Mammary epithelial cell (primary cell): Measurements from ENCODE around the gene HDHD2.

Source experiments
- EZH2 ChIP-seq: IDR thresholded peaks from 2 replicates; pipeline ENCODE4 v1.6.1; 2012; ENCODE audit warnings: low read length, inconsistent platforms, borderline replicate concordance
- TF ChIP-seq, protein P1 (sequence below), 2 donors: IDR thresholded peaks in 1 of 2; conservative IDR thresholded peaks in 1 of 2; 2 replicates each; pipeline ENCODE4 v1.5.1; 2011 to 2012; ENCODE audit warnings: inconsistent platforms in 2 of 2, low read length in 2 of 2, mild to moderate bottlenecking in 2 of 2, control low read depth in 1 of 2, low read depth in 1 of 2; ENCODE audit not compliant: insufficient read depth in 1 of 2; ENCODE audit errors: extremely low read depth in 1 of 2

DNA sequence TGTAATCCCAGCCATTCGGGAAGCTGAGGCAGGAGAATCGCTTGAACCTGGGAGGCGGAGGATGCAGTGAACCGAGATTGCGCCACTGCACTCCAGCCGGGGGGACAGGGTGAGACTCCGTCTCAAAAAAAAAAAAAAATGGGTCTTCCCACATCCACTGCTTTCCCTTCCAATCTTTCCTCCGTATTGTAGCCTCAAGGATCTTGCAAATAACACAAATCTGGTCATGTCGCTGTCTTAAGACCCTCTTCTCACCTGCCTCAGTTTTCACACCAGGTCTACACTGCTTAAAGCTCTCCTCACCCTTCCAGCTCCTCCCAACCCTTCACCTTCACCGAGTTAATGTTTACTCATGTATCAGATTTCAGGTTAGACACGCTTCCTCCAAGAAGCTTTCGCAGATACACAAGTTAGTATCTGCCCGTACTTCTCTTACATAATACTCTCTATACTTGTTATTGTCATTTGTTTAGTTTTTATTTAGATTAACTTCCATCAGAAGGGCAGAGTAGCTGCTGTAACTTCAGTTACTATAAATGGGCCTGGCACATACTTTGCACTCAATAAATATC is 24.3 kb upstream of the HDHD2 start:
- TF ChIP-seq, protein P1, sequence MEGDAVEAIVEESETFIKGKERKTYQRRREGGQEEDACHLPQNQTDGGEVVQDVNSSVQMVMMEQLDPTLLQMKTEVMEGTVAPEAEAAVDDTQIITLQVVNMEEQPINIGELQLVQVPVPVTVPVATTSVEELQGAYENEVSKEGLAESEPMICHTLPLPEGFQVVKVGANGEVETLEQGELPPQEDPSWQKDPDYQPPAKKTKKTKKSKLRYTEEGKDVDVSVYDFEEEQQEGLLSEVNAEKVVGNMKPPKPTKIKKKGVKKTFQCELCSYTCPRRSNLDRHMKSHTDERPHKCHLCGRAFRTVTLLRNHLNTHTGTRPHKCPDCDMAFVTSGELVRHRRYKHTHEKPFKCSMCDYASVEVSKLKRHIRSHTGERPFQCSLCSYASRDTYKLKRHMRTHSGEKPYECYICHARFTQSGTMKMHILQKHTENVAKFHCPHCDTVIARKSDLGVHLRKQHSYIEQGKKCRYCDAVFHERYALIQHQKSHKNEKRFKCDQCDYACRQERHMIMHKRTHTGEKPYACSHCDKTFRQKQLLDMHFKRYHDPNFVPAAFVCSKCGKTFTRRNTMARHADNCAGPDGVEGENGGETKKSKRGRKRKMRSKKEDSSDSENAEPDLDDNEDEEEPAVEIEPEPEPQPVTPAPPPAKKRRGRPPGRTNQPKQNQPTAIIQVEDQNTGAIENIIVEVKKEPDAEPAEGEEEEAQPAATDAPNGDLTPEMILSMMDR (conservative IDR thresholded peaks at IDR 0.05 in 1 of 2, IDR thresholded peaks at IDR 0.05 in 1 of 2; ENCODE audit: extremely low read depth in 1 of 2, insufficient read depth in 1 of 2, low read depth in 1 of 2, low read length in 2 of 2): no peak
- no peak for TF ChIP-seq EZH2
